ENCODE results near the gene SLC44A4. TPM values are rescaled to one million over a fixed set of nuclear protein-coding genes. Genes with fewer than 3 reads are reported as not detected.

Gene SLC44A4
- polyA plus RNA-seq, 1 of the 3 experiments (the other 2 are of a cell fraction): 0.26 TPM

DNA sequence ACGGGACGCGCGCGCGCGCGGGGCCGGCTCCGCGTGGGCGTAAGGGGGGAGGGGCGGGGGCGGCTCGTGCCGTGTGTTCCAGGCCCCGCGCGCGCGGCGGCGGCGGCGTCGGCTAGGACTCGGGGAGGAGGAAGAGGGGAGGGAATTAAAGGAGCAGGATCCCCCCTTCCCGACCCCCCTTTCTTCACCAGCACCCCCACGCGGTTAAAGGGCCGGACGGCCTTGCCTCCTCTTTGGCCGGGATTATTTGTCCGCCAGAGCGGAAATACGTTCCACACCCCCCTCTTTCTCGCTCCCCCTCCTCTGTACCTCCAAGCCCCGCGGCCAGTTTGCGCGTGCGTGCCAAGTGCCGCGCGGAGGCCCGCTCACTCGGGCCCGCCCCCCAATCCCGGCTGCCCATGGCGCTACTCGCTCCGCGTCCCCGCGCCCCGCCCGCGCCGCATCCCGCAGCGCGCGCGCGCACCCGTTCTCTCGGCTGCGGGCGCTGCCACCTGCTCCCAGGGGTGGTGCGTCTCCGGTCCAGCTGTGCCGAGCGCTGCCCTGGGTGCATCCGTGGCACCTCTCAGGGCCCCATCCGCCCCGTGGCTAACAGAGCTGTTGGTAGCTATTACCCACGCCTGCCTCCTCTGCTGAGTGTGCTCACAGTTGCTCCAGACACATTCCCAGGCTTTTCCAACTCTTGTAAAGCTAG is 23.3 kb upstream of the SLC44A4 start, which contains the start of gene ZBTB12 (continued):
- TF ChIP-seq, protein P1, sequence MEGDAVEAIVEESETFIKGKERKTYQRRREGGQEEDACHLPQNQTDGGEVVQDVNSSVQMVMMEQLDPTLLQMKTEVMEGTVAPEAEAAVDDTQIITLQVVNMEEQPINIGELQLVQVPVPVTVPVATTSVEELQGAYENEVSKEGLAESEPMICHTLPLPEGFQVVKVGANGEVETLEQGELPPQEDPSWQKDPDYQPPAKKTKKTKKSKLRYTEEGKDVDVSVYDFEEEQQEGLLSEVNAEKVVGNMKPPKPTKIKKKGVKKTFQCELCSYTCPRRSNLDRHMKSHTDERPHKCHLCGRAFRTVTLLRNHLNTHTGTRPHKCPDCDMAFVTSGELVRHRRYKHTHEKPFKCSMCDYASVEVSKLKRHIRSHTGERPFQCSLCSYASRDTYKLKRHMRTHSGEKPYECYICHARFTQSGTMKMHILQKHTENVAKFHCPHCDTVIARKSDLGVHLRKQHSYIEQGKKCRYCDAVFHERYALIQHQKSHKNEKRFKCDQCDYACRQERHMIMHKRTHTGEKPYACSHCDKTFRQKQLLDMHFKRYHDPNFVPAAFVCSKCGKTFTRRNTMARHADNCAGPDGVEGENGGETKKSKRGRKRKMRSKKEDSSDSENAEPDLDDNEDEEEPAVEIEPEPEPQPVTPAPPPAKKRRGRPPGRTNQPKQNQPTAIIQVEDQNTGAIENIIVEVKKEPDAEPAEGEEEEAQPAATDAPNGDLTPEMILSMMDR (IDR thresholded peaks at IDR 0.05): 0 out of 2 replicates have a peak, but pooled peaks have one; percentile 7
- peak; percentile 42; the same call in 1 of the 2 replicates for TF ChIP-seq MXI1 (IDR thresholded peaks at IDR 0.05; ENCODE audit: low read depth, low read length)
- peak; percentile 34; the same call in 1 of the 2 replicates for TF ChIP-seq RCOR1 (IDR thresholded peaks at IDR 0.05; ENCODE audit: low read length)
- peak; percentile 72 for TF ChIP-seq NRF1 (IDR thresholded peaks at IDR 0.05; ENCODE audit: low read depth, low read length)
- no peak for TF ChIP-seq TEAD4 (IDR thresholded peaks at IDR 0.05; ENCODE audit: borderline replicate concordance, insufficient read depth)
- peak; percentile 32 for TF ChIP-seq ELF1 (IDR thresholded peaks at IDR 0.05)
- TF ChIP-seq NFIC (IDR thresholded peaks at IDR 0.05; ENCODE audit: borderline replicate concordance): 0 out of 2 replicates have a peak, but pooled peaks have one; percentile 5
- TF ChIP-seq, protein P2, sequence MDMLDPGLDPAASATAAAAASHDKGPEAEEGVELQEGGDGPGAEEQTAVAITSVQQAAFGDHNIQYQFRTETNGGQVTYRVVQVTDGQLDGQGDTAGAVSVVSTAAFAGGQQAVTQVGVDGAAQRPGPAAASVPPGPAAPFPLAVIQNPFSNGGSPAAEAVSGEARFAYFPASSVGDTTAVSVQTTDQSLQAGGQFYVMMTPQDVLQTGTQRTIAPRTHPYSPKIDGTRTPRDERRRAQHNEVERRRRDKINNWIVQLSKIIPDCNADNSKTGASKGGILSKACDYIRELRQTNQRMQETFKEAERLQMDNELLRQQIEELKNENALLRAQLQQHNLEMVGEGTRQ (IDR thresholded peaks at IDR 0.05; ENCODE audit: borderline replicate concordance, low read depth, low read length): no peak
- peak; percentile 59; the same call in 1 of the 2 replicates for TF ChIP-seq POLR2AphosphoS5 (IDR thresholded peaks at IDR 0.05; ENCODE audit: low read depth, low read length)

DNA sequence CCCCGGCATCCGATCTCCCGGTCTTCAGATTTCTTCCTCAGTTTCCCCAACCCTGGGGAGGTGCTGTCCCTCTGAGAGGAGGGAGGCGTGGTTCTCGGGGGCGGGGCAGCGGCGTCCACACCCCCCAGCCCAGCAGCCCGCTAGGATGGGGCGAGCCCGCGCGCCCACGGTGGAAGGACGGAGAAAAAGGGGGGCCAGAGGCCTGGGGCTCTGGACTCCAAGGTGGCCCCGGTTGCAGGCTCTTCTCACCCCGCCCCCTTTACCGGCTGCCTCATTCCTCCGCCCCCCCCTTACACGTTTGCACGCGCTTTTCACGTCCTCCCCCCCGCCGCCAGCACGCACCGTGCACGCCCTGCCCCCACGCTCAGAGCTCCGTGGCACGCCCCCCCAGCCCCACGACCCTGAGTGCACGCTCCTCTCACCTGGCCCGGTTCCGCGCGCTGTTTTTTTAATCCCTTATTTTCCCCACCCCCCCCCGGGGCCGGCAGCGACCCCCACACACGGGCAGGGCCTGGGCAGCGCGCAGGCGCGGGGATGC is 22.7 kb upstream of the SLC44A4 start:
- POLR2A ChIA-PET: interaction anchor here (0.6 to 1.2 kb wide), 5 partner anchors 8 to 1213 kb away, joined by 3 to 4 read pairs (median 3); partner anchors contain the start of gene DXO
- Histone ChIP-seq H3K9ac (peak overlapping the region; percentile 62; the same call in 1 of the 2 replicates), H3K9me3 (no peaks in the 10 kb centered on the region), H4K20me1 (ENCODE audit: insufficient read depth) (no peaks in the 10 kb centered on the region), H3K79me2 (ENCODE audit: insufficient read depth) (peaks cover 19% of the 10 kb centered on the region; the same call in 1 of the 2 replicates), H3F3A (replicated peaks; ENCODE audit: insufficient read depth) (peaks cover 13% of the 10 kb centered on the region), H3K27ac (ENCODE audit: low read depth in 2 of 2, low read length in 1 of 2) (peak overlapping the region; percentile 17 to 92; a peak in 3 of 4 replicates), H2AFZ (ENCODE audit: low read depth) (peak overlapping the region; percentile 22; the same call in 1 of the 2 replicates), H3K27me3 (ENCODE audit: insufficient read depth) (no peaks in the 10 kb centered on the region), H3K4me1 (ENCODE audit: control insufficient read depth in 1 of 2, insufficient read depth in 2 of 2, low read depth in 1 of 2, low read length in 1 of 2) (peaks cover 5 to 36% of the 10 kb centered on the region in 2 experiments), H3K4me2 (peak overlapping the region; percentile 77), H3K4me3 (ENCODE audit: low read depth in 2 of 2, low read length in 1 of 2) (peak overlapping the region; percentile 60 to 67), H3K9me2 (no peaks in the 10 kb centered on the region), H3K36me3 (replicated peaks in 1 of 2; ENCODE audit: control insufficient read depth in 1 of 2, insufficient read depth in 2 of 2, low read length in 1 of 2) (no peaks in the 10 kb centered on the region)
- CTCF ChIA-PET: interaction anchor here (0.8 to 1.8 kb wide), 3 partner anchors 12 to 51 kb away, joined by 3 to 6 read pairs (median 4); no protein-coding TSS in a partner anchor
- no peak for TF ChIP-seq MXI1 (IDR thresholded peaks at IDR 0.05; ENCODE audit: low read depth, low read length)
- TF ChIP-seq, protein P3, sequence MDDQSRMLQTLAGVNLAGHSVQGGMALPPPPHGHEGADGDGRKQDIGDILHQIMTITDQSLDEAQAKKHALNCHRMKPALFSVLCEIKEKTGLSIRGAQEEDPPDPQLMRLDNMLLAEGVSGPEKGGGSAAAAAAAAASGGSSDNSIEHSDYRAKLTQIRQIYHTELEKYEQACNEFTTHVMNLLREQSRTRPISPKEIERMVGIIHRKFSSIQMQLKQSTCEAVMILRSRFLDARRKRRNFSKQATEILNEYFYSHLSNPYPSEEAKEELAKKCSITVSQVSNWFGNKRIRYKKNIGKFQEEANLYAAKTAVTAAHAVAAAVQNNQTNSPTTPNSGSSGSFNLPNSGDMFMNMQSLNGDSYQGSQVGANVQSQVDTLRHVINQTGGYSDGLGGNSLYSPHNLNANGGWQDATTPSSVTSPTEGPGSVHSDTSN (IDR thresholded peaks at IDR 0.05): peak; percentile 12; the same call in 1 of the 2 replicates
- TF ChIP-seq, protein P4, sequence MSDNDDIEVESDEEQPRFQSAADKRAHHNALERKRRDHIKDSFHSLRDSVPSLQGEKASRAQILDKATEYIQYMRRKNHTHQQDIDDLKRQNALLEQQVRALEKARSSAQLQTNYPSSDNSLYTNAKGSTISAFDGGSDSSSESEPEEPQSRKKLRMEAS (IDR thresholded peaks at IDR 0.05; ENCODE audit: low read depth): 0 out of 2 replicates have a peak, but pooled peaks have one; percentile 3
- peak; percentile 83 for DNase-seq
- WGBS (ENCODE audit: low lambda C conversion rate): under 1% methylated on average over 30 of the region's 45 CpGs
